HG02759 (cell line): ENCODE measurements around the gene HOXA6.

ENCODE experiments used
- ATAC-seq: cut with Tn5 transposase; IDR thresholded peaks from one replicate; pipeline ENCODE4 v1.9.1; 2021; ENCODE audit warnings: mild to moderate bottlenecking, moderate library complexity; ENCODE audit not compliant: unreplicated experiment

Gene HOXA6

GRCh38 chr7:27173956-27174873 is 26.6 kb upstream of the HOXA6 start, which contains the start of gene HOXA10:
TSS of gene HOXA10 (minus strand) at chr7:27174320. CDS start at chr7:27174306, 14 bp downstream.
- no peak for ATAC-seq

- ATAC-seq: no peak
Measured at GRCh38 chr7:27173511-27173955, 26.0 kb upstream of the HOXA6 start.

- no peak for ATAC-seq
Measured at GRCh38 chr7:27172823-27173510, 25.4 kb upstream of the HOXA6 start.

- no peak for ATAC-seq
Measured at GRCh38 chr7:27172315-27172774, 24.8 kb upstream of the HOXA6 start.

- ATAC-seq: no peak
Measured at GRCh38 chr7:27171637-27172314, 24.2 kb upstream of the HOXA6 start.

- no peak for ATAC-seq
Measured at GRCh38 chr7:27171325-27171636, 23.7 kb upstream of the HOXA6 start.

GRCh38 chr7:27170426-27171324 is 23.1 kb upstream of the HOXA6 start:
- ATAC-seq: no peak

GRCh38 chr7:27169658-27170425 is 22.3 kb upstream of the HOXA6 start:
- no peak for ATAC-seq

GRCh38 chr7:27168265-27168947 is 20.8 kb upstream of the HOXA6 start:
- no peak for ATAC-seq

- no peak for ATAC-seq
Measured at GRCh38 chr7:27167916-27168264, 20.3 kb upstream of the HOXA6 start.

- no peak for ATAC-seq
Measured at GRCh38 chr7:27166531-27167505, 19.2 kb upstream of the HOXA6 start.

GRCh38 chr7:27165996-27166530 is 18.5 kb upstream of the HOXA6 start:
- no peak for ATAC-seq

- no peak for ATAC-seq
Measured at GRCh38 chr7:27165089-27165995, 17.8 kb upstream of the HOXA6 start, which contains the start of gene HOXA9. TSS of gene HOXA9 (minus strand) at chr7:27165537. CDS start at chr7:27165457, 80 bp downstream.

GRCh38 chr7:27164367-27165088 is 17.0 kb upstream of the HOXA6 start:
- ATAC-seq: no peak

- no peak for ATAC-seq
Measured at GRCh38 chr7:27164045-27164366, 16.4 kb upstream of the HOXA6 start.
